ENCODE data around the gene SOST. TPM values are rescaled to one million over a fixed set of nuclear protein-coding genes. Genes with fewer than 3 reads are reported as not detected.

Gene SOST
- total and polyA plus RNA-seq, 8 donors: not detected

DNA sequence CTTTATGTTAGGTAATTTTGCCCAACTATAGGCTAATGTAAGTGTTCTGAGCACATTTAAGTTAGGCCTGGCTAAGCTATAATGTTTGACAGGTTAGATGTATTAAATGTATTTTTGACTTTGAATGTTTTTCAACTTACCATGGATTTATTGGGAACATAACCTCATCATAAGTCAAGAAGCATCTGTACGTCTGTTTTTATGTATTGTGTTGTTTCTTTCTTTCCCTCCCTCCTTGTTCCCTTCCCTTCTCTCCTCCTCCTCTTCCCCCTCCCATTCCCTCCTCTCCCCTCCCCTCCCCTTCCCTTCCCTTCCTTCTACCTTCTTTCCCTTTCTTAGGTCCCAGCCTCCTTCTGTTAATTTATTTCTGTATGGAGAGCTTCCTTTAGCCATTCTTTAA lies 30.9 kb upstream of the SOST start:
- no peaks in the 10 kb centered on the region for H3K36me3 ChIP-seq
- no peaks in the 10 kb centered on the region for H3K27me3 ChIP-seq
- H3K27ac ChIP-seq: no peak overlapping the region
- intact Hi-C loops (cut with DNase I): no loop called here
- DNase-seq (no peak), FAIRE-seq (no peak), ATAC-seq (no peak)
- H3K4me1 ChIP-seq: no peaks in the 10 kb centered on the region
- no peaks in the 10 kb centered on the region for H3K9me3 ChIP-seq
- no peak overlapping the region for H3K4me3 ChIP-seq
- 81 to 89% methylated on average over 1 of the region's 1 CpG for WGBS, 2 donors
- TF ChIP-seq, protein P1, sequence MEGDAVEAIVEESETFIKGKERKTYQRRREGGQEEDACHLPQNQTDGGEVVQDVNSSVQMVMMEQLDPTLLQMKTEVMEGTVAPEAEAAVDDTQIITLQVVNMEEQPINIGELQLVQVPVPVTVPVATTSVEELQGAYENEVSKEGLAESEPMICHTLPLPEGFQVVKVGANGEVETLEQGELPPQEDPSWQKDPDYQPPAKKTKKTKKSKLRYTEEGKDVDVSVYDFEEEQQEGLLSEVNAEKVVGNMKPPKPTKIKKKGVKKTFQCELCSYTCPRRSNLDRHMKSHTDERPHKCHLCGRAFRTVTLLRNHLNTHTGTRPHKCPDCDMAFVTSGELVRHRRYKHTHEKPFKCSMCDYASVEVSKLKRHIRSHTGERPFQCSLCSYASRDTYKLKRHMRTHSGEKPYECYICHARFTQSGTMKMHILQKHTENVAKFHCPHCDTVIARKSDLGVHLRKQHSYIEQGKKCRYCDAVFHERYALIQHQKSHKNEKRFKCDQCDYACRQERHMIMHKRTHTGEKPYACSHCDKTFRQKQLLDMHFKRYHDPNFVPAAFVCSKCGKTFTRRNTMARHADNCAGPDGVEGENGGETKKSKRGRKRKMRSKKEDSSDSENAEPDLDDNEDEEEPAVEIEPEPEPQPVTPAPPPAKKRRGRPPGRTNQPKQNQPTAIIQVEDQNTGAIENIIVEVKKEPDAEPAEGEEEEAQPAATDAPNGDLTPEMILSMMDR (IDR thresholded peaks at IDR 0.05): no peak

DNA sequence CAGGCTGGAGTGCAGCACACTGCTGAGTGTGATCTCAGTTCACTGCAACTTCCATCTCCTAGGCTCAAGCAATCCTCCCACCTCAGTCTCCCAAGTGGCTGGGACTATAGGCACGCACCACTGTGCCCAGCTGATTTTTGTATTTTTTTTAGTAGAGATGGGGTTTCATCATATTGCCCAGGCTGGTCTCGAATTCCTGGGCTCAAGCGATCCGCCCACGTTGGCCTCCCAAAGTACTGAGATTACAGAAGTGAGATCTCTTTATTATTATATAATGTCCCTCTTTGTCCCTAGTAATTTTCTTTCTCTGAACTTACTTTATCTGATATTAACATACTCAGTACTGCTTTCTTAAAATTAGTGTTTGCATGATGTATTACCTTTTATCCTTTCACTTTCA lies 29.9 kb upstream of the SOST start:
- FAIRE-seq (no peak), DNase-seq (no peak), ATAC-seq (no peak)
- H3K4me3 ChIP-seq: no peak overlapping the region
- TF ChIP-seq, protein P1 (IDR thresholded peaks at IDR 0.05): no peak
- no peaks in the 10 kb centered on the region for H3K27me3 ChIP-seq
- no peaks in the 10 kb centered on the region for H3K36me3 ChIP-seq
- H3K27ac ChIP-seq: no peak overlapping the region
- WGBS, 2 donors: 73 to 91% methylated on average over 5 of the region's 5 CpGs
- H3K9me3 ChIP-seq: no peaks in the 10 kb centered on the region
- intact Hi-C loops (cut with DNase I): no loop called here
- no peaks in the 10 kb centered on the region for H3K4me1 ChIP-seq

DNA sequence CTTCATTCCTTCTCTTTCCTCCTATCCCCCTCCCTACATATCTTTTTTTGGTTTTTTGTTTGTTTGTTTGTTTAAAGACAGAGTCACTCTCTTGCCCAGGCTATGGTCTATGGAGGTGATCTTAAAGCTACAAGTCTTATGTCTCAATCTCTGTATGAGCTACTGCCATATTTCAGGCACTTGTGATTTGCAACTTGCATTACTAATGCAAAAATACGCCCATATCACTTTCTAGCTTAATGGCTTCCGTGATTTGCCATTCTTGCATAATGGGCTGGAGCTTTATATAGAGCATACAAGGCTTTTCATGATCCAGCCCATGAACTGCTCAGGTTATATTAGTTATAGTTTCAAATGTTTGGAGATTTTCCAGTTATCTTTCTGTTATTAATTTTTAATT lies 29.1 kb upstream of the SOST start:
- intact Hi-C loops (cut with DNase I): no loop called here
- ATAC-seq: no peak
- H3K9me3 ChIP-seq: no peaks in the 10 kb centered on the region
- H3K4me1 ChIP-seq: no peaks in the 10 kb centered on the region
- H3K27me3 ChIP-seq: no peaks in the 10 kb centered on the region
- H3K36me3 ChIP-seq: no peaks in the 10 kb centered on the region
- DNase-seq: no peak
- no peak overlapping the region for H3K4me3 ChIP-seq
- FAIRE-seq: no peak
- no peak overlapping the region for H3K27ac ChIP-seq
- TF ChIP-seq, protein P1 (IDR thresholded peaks at IDR 0.05): no peak
- WGBS, 2 donors: 75 to 78% methylated on average over 2 of the region's 2 CpGs

DNA sequence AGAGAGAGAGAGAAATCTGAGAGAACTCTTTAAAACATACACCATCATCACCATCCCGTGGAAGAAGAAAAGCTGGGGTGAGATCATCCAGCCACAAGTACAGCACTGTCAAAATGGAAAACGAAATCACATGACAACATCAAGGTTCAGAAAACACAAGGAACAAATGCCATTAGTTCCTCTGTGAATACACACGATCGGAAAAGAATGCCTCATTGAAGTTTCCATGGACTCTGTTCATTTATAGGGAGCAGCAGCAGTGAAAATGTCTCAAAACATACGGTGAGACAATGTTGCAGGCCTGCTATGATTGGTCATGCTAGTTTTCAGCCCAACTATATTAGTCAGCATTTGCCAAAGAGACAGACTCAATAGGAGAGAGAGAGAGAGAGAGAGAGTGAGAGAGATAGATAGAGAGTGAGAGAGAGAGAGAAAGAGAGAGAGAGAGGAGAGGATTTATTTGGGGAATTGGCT lies 26.1 kb upstream of the SOST start:
- Histone ChIP-seq H3K4me1 (no peaks in the 10 kb centered on the region), H3K27me3 (no peaks in the 10 kb centered on the region), H3K27ac (no peak overlapping the region), H3K9me3 (no peaks in the 10 kb centered on the region), H3K4me3 (no peak overlapping the region), H3K36me3 (no peaks in the 10 kb centered on the region)
- intact Hi-C loops (cut with DNase I): no loop called here
- ATAC-seq (no peak), FAIRE-seq (no peak), DNase-seq (no peak)
- TF ChIP-seq, protein P1 (IDR thresholded peaks at IDR 0.05): no peak
- 62 to 72% methylated on average over 5 of the region's 5 CpGs for WGBS, 2 donors

DNA sequence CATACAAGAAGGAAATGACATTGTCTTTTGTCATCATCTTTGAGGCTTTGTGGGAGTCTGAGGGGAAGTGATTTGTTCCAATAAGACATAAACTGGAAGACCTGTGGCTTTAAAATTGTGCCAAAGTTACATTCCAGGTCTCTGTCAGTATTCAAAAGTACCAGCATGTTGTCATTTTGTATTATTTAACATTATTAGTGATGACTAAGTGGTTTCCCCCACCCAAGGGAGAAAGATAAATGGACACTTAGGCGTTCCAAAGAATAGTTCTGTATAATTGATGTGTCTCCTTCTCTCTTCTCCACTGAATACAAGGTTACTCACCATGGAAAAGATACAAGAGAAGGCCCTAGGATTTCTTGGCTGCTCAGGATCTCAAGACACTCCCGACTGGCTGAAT lies 25.5 kb upstream of the SOST start:
- Histone ChIP-seq H3K36me3 (no peaks in the 10 kb centered on the region), H3K27me3 (no peaks in the 10 kb centered on the region), H3K4me1 (no peaks in the 10 kb centered on the region), H3K9me3 (no peaks in the 10 kb centered on the region), H3K4me3 (no peak overlapping the region), H3K27ac (no peak overlapping the region)
- intact Hi-C loops (cut with DNase I): no loop called here
- FAIRE-seq: no peak
- no peak for DNase-seq
- ATAC-seq: no peak
- TF ChIP-seq, protein P1 (IDR thresholded peaks at IDR 0.05): no peak
- 58 to 62% methylated on average over 2 of the region's 2 CpGs for WGBS, 2 donors
